GM23338 (cell line): ENCODE data around the gene XPA.

Source experiments
- CREB1 ChIP-seq: fragments of 250-450 bp; sonication (Bioruptor Pico); IDR thresholded peaks from 2 replicates; pipeline ENCODE4 v1.5.0; 2020; ENCODE audit warnings: low read depth, mild to moderate bottlenecking, moderate library complexity
- ETS1 ChIP-seq: IDR thresholded peaks from 2 replicates; pipeline ENCODE4 v1.6.1; 2016; ENCODE audit warnings: antibody characterized with exemption
- EZH2 ChIP-seq: fragments of 200-600 bp; sonication (generic); IDR thresholded peaks from one replicate; pipeline ENCODE4 v1.8.0; 2017; ENCODE audit warnings: antibody characterized with exemption, mild to moderate bottlenecking, low read depth; ENCODE audit not compliant: unreplicated experiment
- EZH2phosphoT487 ChIP-seq: fragments of 200-600 bp; sonication (generic); IDR thresholded peaks from one replicate; pipeline ENCODE4 v1.8.1; 2018; ENCODE audit warnings: antibody characterized with exemption; ENCODE audit not compliant: unreplicated experiment
- NANOG ChIP-seq: IDR thresholded peaks from 2 replicates; pipeline ENCODE4 v1.6.1; 2016; ENCODE audit warnings: antibody characterized with exemption, borderline replicate concordance
- POLR2AphosphoS5 ChIP-seq: IDR thresholded peaks from 2 replicates; pipeline ENCODE4 v1.6.1; 2016; ENCODE audit warnings: antibody characterized with exemption, low read depth
- ZNF331 ChIP-seq: fragments of 250-450 bp; sonication (Bioruptor Pico); IDR thresholded peaks from 2 replicates; pipeline ENCODE4 v1.5.0; 2020; ENCODE audit warnings: low read depth, mild to moderate bottlenecking, moderate library complexity
- TF ChIP-seq, protein P1 (sequence below), 2 experiments: fragments of 200-600 bp in 1 of 2; sonication (generic) in 1 of 2; conservative IDR thresholded peaks; 2 replicates each; pipeline versions ENCODE4 v1.5.1 to v1.6.1; 2016 to 2017; ENCODE audit warnings: antibody characterized with exemption in 2 of 2, low read depth in 2 of 2, mild to moderate bottlenecking in 2 of 2, moderate library complexity in 1 of 2
- TF ChIP-seq, protein P2 (sequence below): IDR thresholded peaks from one replicate; pipeline ENCODE4 v1.6.1; 2018; ENCODE audit warnings: antibody characterized with exemption; ENCODE audit not compliant: unreplicated experiment

GRCh38 chr9:97670586-97670985, 26.6 kb downstream of the XPA start:
- TF ChIP-seq POLR2AphosphoS5: no peak
- TF ChIP-seq, protein P1, sequence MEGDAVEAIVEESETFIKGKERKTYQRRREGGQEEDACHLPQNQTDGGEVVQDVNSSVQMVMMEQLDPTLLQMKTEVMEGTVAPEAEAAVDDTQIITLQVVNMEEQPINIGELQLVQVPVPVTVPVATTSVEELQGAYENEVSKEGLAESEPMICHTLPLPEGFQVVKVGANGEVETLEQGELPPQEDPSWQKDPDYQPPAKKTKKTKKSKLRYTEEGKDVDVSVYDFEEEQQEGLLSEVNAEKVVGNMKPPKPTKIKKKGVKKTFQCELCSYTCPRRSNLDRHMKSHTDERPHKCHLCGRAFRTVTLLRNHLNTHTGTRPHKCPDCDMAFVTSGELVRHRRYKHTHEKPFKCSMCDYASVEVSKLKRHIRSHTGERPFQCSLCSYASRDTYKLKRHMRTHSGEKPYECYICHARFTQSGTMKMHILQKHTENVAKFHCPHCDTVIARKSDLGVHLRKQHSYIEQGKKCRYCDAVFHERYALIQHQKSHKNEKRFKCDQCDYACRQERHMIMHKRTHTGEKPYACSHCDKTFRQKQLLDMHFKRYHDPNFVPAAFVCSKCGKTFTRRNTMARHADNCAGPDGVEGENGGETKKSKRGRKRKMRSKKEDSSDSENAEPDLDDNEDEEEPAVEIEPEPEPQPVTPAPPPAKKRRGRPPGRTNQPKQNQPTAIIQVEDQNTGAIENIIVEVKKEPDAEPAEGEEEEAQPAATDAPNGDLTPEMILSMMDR (conservative IDR thresholded peaks at IDR 0.05; ENCODE audit: low read depth in 2 of 2): no peak
- TF ChIP-seq, protein P2, sequence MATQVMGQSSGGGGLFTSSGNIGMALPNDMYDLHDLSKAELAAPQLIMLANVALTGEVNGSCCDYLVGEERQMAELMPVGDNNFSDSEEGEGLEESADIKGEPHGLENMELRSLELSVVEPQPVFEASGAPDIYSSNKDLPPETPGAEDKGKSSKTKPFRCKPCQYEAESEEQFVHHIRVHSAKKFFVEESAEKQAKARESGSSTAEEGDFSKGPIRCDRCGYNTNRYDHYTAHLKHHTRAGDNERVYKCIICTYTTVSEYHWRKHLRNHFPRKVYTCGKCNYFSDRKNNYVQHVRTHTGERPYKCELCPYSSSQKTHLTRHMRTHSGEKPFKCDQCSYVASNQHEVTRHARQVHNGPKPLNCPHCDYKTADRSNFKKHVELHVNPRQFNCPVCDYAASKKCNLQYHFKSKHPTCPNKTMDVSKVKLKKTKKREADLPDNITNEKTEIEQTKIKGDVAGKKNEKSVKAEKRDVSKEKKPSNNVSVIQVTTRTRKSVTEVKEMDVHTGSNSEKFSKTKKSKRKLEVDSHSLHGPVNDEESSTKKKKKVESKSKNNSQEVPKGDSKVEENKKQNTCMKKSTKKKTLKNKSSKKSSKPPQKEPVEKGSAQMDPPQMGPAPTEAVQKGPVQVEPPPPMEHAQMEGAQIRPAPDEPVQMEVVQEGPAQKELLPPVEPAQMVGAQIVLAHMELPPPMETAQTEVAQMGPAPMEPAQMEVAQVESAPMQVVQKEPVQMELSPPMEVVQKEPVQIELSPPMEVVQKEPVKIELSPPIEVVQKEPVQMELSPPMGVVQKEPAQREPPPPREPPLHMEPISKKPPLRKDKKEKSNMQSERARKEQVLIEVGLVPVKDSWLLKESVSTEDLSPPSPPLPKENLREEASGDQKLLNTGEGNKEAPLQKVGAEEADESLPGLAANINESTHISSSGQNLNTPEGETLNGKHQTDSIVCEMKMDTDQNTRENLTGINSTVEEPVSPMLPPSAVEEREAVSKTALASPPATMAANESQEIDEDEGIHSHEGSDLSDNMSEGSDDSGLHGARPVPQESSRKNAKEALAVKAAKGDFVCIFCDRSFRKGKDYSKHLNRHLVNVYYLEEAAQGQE: no peak
- TF ChIP-seq EZH2phosphoT487: no peak
- TF ChIP-seq NANOG: no peak
- no peak for TF ChIP-seq CREB1 (CRISPR knock-in tag)
- TF ChIP-seq ETS1: no peak
- no peak for TF ChIP-seq ZNF331 (CRISPR knock-in tag)
- no peak for TF ChIP-seq EZH2
